Body of pancreas (tissue), 4 donors: ENCODE results near the gene GUCY2D. TPM values are rescaled to one million over a fixed set of nuclear protein-coding genes. Genes with fewer than 3 reads are reported as not detected.

Source experiments
- ATAC-seq: fragments of 150-250 bp; one replicate; pipeline ENCODE4 v1.9.1; 2016
- DNase-seq, 4 donors: peaks; one replicate each; pipeline ENCODE4 v3.0.0-alpha.2; 2019
- H3K27ac ChIP-seq, 4 donors: fragments of 200-600 bp; sonication (generic); 1 replicate in 3 of 4; 2 replicates in 1 of 4; pipeline versions ENCODE4 v1.5.1 to v1.6.1; 2016 to 2019; ENCODE audit warnings: mild to moderate bottlenecking in 1 of 4, mixed read lengths in 1 of 4, moderate library complexity in 1 of 4
- H3K27me3 ChIP-seq, 2 donors: fragments of 200-600 bp; sonication (generic); one replicate each; pipeline ENCODE4 v1.6.0; 2016; ENCODE audit warnings: mild to moderate bottlenecking in 1 of 2
- H3K36me3 ChIP-seq, 2 donors: fragments of 200-600 bp; sonication (generic); replicated peaks in 1 of 2; 2 replicates each; pipeline ENCODE4 v1.5.1; 2016; ENCODE audit warnings: low read depth in 2 of 2; ENCODE audit not compliant: insufficient read depth in 1 of 2
- H3K4me1 ChIP-seq: fragments of 200-600 bp; sonication (generic); one replicate; pipeline ENCODE4 v1.6.0; 2016
- H3K4me3 ChIP-seq, 2 donors: fragments of 200-600 bp; sonication (generic); 1 replicate in 1 of 2; 2 replicates in 1 of 2; pipeline ENCODE4 v1.5.1; 2016 to 2019
- H3K9me3 ChIP-seq, 3 donors: fragments of 200-600 bp; sonication (generic); 1 replicate in 2 of 3; 2 replicates in 1 of 3; pipeline ENCODE4 v1.5.1; 2016
- CTCF ChIP-seq, 7 experiments: fragments of 450-650 bp in 4 of 7; fragments of 200-600 bp in 3 of 7; sonication (generic) in 3 of 7; IDR thresholded peaks; one replicate each; pipeline ENCODE4 v1.5.1; 2016 to 2019; ENCODE audit warnings: antibody characterized with exemption in 7 of 7
- POLR2A ChIP-seq, 3 donors: fragments of 450-650 bp; IDR thresholded peaks; one replicate each; pipeline ENCODE4 v1.6.1; 2016; ENCODE audit warnings: antibody characterized with exemption in 3 of 3, mild to moderate bottlenecking in 2 of 3
- WGBS, 2 donors: methylation state at CpG; one replicate each; pipeline ENCODE4 v1.1.5; 2017; 5-methylcytosine and 5-hydroxymethylcytosine counted together
- intact Hi-C: fragments of 100-400 bp; cut with DNase I; formaldehyde crosslinking; loops from one replicate; pipeline ENCODE4 v1.15.1; 2023
- total RNA-seq, 2 donors: library from RNA; depleted of rRNA; stranded (reverse); fragments of >200 nt; gene quantifications; one replicate each; pipeline ENCODE4 v1.1.0, GENCODE V29; 2016

Gene GUCY2D
- total RNA-seq, 2 donors from 2014 or later: not detected

GRCh38 chr17:8031261-8031661, 28.8 kb downstream of the GUCY2D start:
- 60 to 67% methylated on average over 3 to 6 of the region's 6 CpGs for WGBS, 2 donors
- no peak for ATAC-seq

GRCh38 chr17:8031950-8032349, 29.5 kb downstream of the GUCY2D start:
- Histone ChIP-seq H3K9me3 (no peaks in the 10 kb centered on the region), H3K36me3 (no peaks in the 10 kb centered on the region), H3K27ac (no peak overlapping the region), H3K27me3 (no peaks in the 10 kb centered on the region), H3K4me1 (no peaks in the 10 kb centered on the region), H3K4me3 (no peak overlapping the region)
- intact Hi-C loops: no loop called here
- ATAC-seq (no peak), DNase-seq (no peak)
- WGBS, 2 donors: 21 to 55% methylated on average over 1 of the region's 1 CpG
- no peak for TF ChIP-seq CTCF (IDR thresholded peaks at IDR 0.05)
- TF ChIP-seq POLR2A (IDR thresholded peaks at IDR 0.05): no peak

More at GRCh38 chr17:8031261-8031661, 28.8 kb downstream of the GUCY2D start:
- intact Hi-C loops: no loop called here
- no peaks in the 10 kb centered on the region for H3K27me3 ChIP-seq
- no peaks in the 10 kb centered on the region for H3K4me1 ChIP-seq
- no peaks in the 10 kb centered on the region for H3K36me3 ChIP-seq
- H3K4me3 ChIP-seq: no peak overlapping the region
- no peak for TF ChIP-seq CTCF (IDR thresholded peaks at IDR 0.05)
- no peaks in the 10 kb centered on the region for H3K9me3 ChIP-seq
- no peak overlapping the region for H3K27ac ChIP-seq
- DNase-seq: no peak

- Histone ChIP-seq H3K4me1 (no peaks in the 10 kb centered on the region), H3K9me3 (no peaks in the 10 kb centered on the region), H3K27me3 (no peaks in the 10 kb centered on the region), H3K4me3 (no peak overlapping the region), H3K36me3 (no peaks in the 10 kb centered on the region), H3K27ac (no peak overlapping the region)
- TF ChIP-seq POLR2A (IDR thresholded peaks at IDR 0.05) (no peak), CTCF (IDR thresholded peaks at IDR 0.05) (no peak)
- DNase-seq: no peak
- no peak for ATAC-seq
- intact Hi-C loops: no loop called here
- 63 to 68% methylated on average over 2 of the region's 2 CpGs for WGBS, 2 donors
These were observed 30.0 kb downstream of the GUCY2D start for GRCh38 chr17:8032442-8032841.

- no peaks in the 10 kb centered on the region for H3K36me3 ChIP-seq
- no peaks in the 10 kb centered on the region for H3K4me1 ChIP-seq
- H3K9me3 ChIP-seq: no peaks in the 10 kb centered on the region
- no peak for ATAC-seq
- TF ChIP-seq CTCF (IDR thresholded peaks at IDR 0.05) (no peak), POLR2A (IDR thresholded peaks at IDR 0.05) (no peak)
- no peak within 1 kb of the TSS for H3K4me3 ChIP-seq
- no peak for DNase-seq
- H3K27ac ChIP-seq: no peak within 1 kb of the TSS
- WGBS, 2 donors: 17 to 34% methylated on average over 22 to 31 of the region's 37 CpGs
- intact Hi-C loops: no loop called here
- H3K27me3 ChIP-seq: no peaks in the 10 kb centered on the region
These were observed 36.7 kb downstream of the GUCY2D start, which contains the start of gene ALOX15B for GRCh38 chr17:8038954-8039610. Gene ALOX15B, plus strand, starts transcription at chr17:8039059. Its CDS starts 97 bp downstream, at chr17:8039156.

- no peak overlapping the region for H3K4me3 ChIP-seq
- DNase-seq (no peak), ATAC-seq (no peak)
- no peak for TF ChIP-seq CTCF (IDR thresholded peaks at IDR 0.05)
- H3K4me1 ChIP-seq: no peaks in the 10 kb centered on the region
- no peaks in the 10 kb centered on the region for H3K9me3 ChIP-seq
- intact Hi-C loops: no loop called here
- H3K36me3 ChIP-seq: no peaks in the 10 kb centered on the region
- no peak overlapping the region for H3K27ac ChIP-seq
- 39 to 52% methylated on average over 10 to 11 of the region's 11 CpGs for WGBS, 2 donors
- no peaks in the 10 kb centered on the region for H3K27me3 ChIP-seq
These were observed 37.3 kb downstream of the GUCY2D start for GRCh38 chr17:8039611-8040168.
